ENCODE data around the gene TRIM63.
A peak's percentile ranks its signal among the peaks of the same experiment; 100 is the strongest.

TRIM63 gene

DNA sequence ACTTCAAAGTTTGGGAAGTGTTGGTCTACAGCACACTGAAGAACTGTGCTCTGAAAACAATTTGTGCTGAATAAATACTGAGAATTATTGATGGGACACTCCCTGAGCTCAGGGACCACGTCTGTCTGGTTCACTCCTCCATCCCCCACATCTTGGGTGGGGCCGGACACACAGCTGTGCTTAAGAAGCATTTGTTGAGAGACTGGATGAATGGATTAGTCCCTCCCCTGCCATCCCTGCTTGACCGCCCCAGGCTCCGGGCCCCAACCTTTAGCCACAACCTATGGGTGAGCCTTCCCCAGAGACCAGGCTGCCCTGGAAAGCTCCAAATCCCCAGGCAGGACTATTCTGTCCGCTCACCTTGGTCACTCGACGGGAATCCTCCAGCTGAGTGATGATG is 7.5 kb downstream of the TRIM63 start:
- Histone ChIP-seq H3K36me3 (ENCODE audit: control insufficient read depth in 1 of 2, insufficient read depth in 2 of 2, low read length in 2 of 2) (no peaks in the 10 kb centered on the region), H3K9me3 (ENCODE audit: control insufficient read depth in 1 of 2, low read length in 2 of 2) (no peaks in the 10 kb centered on the region), H3K27ac (ENCODE audit: low read depth, low read length) (no peak overlapping the region), H3K27me3 (ENCODE audit: control insufficient read depth in 1 of 2, insufficient read depth in 2 of 2, low read length in 2 of 2) (peaks cover 3 to 11% of the 10 kb centered on the region in 2 donors), H3K4me3 (ENCODE audit: low read depth in 1 of 2, low read length in 2 of 2) (no peak overlapping the region), H3K9ac (ENCODE audit: low read depth in 1 of 2, low read length in 2 of 2) (no peak overlapping the region), H3K4me1 (ENCODE audit: control insufficient read depth in 1 of 2, insufficient read depth in 2 of 2, low read length in 2 of 2) (no peaks in the 10 kb centered on the region)

DNA sequence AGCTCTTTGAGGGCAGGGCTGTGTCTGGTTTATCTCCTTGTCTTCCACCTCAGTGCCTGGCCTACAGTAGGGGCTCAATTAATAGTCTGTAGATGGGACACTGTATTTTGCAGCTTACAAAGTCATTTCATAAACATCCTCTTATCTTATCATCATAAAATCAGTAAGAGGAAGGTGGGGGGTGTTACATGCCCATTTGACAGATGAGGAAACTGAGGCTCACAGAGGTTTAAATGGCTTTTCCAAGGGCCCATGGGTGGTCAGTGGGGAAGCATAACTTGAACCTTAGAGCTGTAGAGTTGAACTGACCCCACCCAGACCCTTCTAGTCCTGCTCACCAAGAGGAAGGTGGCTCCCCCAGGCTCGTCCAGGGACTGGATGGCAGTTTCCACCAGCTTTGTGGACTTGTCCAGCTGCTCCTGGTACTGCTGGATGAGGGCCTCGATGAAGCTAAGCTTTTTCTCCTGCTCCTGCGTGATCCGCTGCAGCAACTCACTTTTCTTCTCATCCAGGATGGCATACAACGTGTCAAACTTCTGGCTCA is 9.3 kb downstream of the TRIM63 start:
- no peak overlapping the region for H3K4me3 ChIP-seq (ENCODE audit: low read depth in 1 of 2, low read length in 2 of 2)
- no peaks in the 10 kb centered on the region for H3K36me3 ChIP-seq (ENCODE audit: control insufficient read depth in 1 of 2, insufficient read depth in 2 of 2, low read length in 2 of 2)
- H3K27ac ChIP-seq (ENCODE audit: low read depth, low read length): no peak overlapping the region

DNA sequence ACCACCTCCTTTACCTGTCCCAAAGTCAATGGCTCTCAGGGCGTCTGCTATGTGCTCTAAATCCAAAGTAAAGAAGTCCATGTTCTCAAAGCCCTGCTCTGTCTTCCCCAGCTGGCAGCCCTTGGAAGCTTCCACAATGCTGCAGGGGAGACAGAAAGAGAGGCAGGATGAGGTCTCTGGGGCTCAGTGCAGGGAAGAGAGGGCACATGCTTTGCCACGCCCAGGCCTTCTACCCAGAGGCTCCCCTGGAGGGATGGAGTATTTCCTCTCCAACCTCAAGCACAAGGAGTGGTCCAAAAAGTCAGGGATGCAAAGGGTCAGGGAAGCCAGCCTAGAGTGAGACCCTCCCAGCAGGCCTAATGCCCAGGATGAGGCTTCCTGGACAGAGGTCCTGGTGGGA is 10.2 kb downstream of the TRIM63 start:
- Histone ChIP-seq H3K9me3 (ENCODE audit: control insufficient read depth in 1 of 2, low read length in 2 of 2) (no peaks in the 10 kb centered on the region), H3K27ac (ENCODE audit: low read depth, low read length) (no peak overlapping the region), H3K9ac (ENCODE audit: low read depth in 1 of 2, low read length in 2 of 2) (no peak overlapping the region), H3K27me3 (ENCODE audit: control insufficient read depth in 1 of 2, insufficient read depth in 2 of 2, low read length in 2 of 2) (peaks cover 8 to 9% of the 10 kb centered on the region in 2 donors), H3K36me3 (ENCODE audit: control insufficient read depth in 1 of 2, insufficient read depth in 2 of 2, low read length in 2 of 2) (no peaks in the 10 kb centered on the region), H3K4me3 (ENCODE audit: low read depth in 1 of 2, low read length in 2 of 2) (no peak overlapping the region), H3K4me1 (ENCODE audit: control insufficient read depth in 1 of 2, insufficient read depth in 2 of 2, low read length in 2 of 2) (peaks cover 0 to 5% of the 10 kb centered on the region in 2 donors)

More for the DNA sequence above, 9.3 kb downstream of the TRIM63 start:
- Histone ChIP-seq H3K27me3 (ENCODE audit: control insufficient read depth in 1 of 2, insufficient read depth in 2 of 2, low read length in 2 of 2) (peaks cover 9 to 10% of the 10 kb centered on the region in 2 donors), H3K9me3 (ENCODE audit: control insufficient read depth in 1 of 2, low read length in 2 of 2) (no peaks in the 10 kb centered on the region), H3K4me1 (ENCODE audit: control insufficient read depth in 1 of 2, insufficient read depth in 2 of 2, low read length in 2 of 2) (peaks cover 0 to 5% of the 10 kb centered on the region in 2 donors), H3K9ac (ENCODE audit: low read depth in 1 of 2, low read length in 2 of 2) (no peak overlapping the region)

DNA sequence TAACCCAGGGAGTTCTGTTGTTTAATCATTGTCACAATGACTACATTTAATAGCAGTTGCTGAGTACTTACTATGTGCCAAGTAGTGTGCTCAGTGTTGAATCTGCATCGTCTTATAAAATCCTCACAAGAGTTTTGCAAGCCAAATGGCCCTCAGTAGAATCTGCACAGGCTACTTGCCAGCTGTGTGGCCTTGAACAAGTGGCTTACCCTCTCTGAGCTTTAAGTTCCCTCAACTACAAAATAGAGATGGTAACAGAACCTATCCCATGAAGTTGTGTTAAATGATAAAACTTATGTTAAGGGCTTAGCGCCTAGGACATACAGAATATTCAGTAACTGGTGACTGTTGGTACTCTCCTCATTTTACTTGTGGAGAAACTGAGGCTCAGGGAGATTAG is 12.4 kb downstream of the TRIM63 start:
- Histone ChIP-seq H3K36me3 (ENCODE audit: control insufficient read depth in 1 of 2, insufficient read depth in 2 of 2, low read length in 2 of 2) (no peaks in the 10 kb centered on the region), H3K9ac (ENCODE audit: low read depth in 1 of 2, low read length in 2 of 2) (no peak overlapping the region), H3K4me3 (ENCODE audit: low read depth in 1 of 2, low read length in 2 of 2) (no peak overlapping the region), H3K27me3 (ENCODE audit: control insufficient read depth in 1 of 2, insufficient read depth in 2 of 2, low read length in 2 of 2) (peaks cover 8 to 9% of the 10 kb centered on the region in 2 donors), H3K9me3 (ENCODE audit: control insufficient read depth in 1 of 2, low read length in 2 of 2) (no peaks in the 10 kb centered on the region), H3K4me1 (ENCODE audit: control insufficient read depth in 1 of 2, insufficient read depth in 2 of 2, low read length in 2 of 2) (peaks cover 0 to 8% of the 10 kb centered on the region in 2 donors), H3K27ac (ENCODE audit: low read depth, low read length) (no peak overlapping the region)

DNA sequence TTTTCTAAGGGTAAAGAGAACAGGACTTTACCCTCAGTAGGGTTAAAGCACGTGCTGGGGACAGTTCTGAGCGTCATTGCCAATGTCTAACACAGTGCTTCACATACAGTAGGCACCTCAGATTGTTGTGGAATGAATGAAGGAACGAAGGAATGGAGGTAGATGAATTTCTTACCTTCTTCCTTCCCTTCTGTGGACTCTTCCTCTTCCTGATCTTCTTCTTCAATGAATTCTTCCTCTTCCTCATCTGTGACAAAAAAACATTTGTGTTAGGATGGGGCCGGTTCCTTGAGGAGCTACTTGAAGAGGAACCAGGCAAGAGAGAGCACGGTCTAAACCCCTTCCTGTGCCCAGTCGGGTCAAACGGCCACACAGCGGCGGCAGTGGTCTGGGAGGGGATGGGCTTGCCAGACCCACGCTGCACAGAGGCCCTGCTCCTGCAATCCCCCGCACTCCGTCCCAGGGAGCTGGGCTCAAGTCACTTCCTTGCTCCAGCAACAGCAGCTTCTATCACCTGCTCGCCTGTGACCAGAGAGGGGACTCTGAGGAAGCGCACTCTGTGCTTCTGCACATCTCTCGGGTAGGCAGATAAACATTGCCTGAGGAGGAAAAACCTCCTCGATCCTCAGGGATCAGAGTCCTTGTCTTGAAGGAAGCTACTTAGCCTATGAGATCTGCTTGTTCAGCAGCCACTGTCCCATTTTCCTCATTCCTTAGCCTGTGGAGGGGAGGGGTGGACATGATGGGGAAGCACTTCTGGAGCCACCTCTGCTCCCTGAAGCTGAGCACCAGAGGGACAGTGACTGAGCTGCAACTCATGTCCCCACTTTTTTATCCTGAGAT is 13.5 kb downstream of the TRIM63 start:
- no peaks in the 10 kb centered on the region for H3K36me3 ChIP-seq (ENCODE audit: control insufficient read depth in 1 of 2, insufficient read depth in 2 of 2, low read length in 2 of 2)
- no peak overlapping the region for H3K27ac ChIP-seq (ENCODE audit: low read depth, low read length)
- no peaks in the 10 kb centered on the region for H3K9me3 ChIP-seq (ENCODE audit: control insufficient read depth in 1 of 2, low read length in 2 of 2)
- H3K9ac ChIP-seq (ENCODE audit: low read depth in 1 of 2, low read length in 2 of 2): no peak overlapping the region
- H3K4me1 ChIP-seq (ENCODE audit: control insufficient read depth in 1 of 2, insufficient read depth in 2 of 2, low read length in 2 of 2): peaks cover 4 to 14% of the 10 kb centered on the region in 2 donors
- H3K4me3 ChIP-seq (ENCODE audit: low read depth in 1 of 2, low read length in 2 of 2): no peak overlapping the region
- peaks cover 8 to 9% of the 10 kb centered on the region in 2 donors for H3K27me3 ChIP-seq (ENCODE audit: control insufficient read depth in 1 of 2, insufficient read depth in 2 of 2, low read length in 2 of 2)

DNA sequence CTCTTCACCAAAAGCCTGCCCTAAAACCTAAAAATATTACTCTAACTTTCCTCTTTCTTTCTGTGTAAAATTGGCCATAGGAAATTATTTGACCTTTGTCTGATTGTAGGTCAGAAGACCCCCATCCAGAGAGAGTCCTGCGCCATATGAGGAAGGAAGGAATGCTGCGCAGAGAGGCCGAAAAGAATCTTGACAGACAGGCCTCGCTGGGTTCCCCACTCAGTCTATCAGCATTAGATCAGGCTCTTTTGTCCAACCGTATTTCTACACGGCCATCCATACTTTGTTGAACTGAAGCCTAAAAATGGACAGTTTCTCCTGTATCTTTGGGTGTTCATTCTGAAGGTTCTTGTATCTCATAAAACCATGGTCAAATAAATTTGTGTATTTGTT is 17.2 kb downstream of the TRIM63 start:
- peaks cover 10 to 17% of the 10 kb centered on the region in 2 donors for H3K27me3 ChIP-seq (ENCODE audit: control insufficient read depth in 1 of 2, insufficient read depth in 2 of 2, low read length in 2 of 2)

DNA sequence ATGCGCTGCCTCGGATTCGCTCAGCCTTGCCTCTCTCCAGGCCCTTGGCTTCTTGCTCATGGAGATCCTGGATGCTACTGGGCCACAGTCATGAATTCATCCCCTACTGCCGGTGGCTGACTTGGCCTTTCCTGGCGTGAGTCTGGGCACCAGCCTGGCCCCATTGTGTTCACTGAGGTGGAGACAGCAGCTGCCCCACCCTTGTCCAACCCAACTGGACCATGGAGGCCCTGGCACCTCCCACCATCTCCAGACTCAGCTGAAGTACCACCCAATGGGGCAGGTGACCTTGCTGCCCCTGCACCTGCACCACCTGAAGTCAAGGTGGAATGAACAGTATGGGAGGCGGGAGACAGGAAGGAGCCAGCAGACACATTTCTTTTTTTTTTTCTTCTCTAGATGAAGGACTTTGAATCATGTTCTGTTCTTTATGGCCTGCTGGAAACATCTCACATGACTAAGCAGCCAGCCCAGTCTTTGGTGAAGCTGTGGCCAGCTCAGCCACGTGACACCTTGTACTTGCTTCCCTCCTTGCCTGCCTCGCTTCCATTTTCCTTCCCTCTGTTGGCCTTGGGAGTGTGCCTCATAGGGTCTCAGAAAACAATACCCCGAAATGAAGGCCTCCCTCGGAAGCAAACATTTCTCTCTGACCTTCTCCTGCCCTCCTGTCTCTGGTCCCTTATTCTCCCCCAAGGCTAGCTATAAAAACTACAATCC is 17.7 kb downstream of the TRIM63 start:
- Histone ChIP-seq H3K36me3 (ENCODE audit: control insufficient read depth in 1 of 2, insufficient read depth in 2 of 2, low read length in 2 of 2) (no peaks in the 10 kb centered on the region), H3K9ac (ENCODE audit: low read depth in 1 of 2, low read length in 2 of 2) (no peak overlapping the region), H3K4me1 (ENCODE audit: control insufficient read depth in 1 of 2, insufficient read depth in 2 of 2, low read length in 2 of 2) (peaks cover 8 to 14% of the 10 kb centered on the region in 2 donors), H3K27me3 (ENCODE audit: control insufficient read depth in 1 of 2, insufficient read depth in 2 of 2, low read length in 2 of 2) (peaks cover 10 to 19% of the 10 kb centered on the region in 2 donors), H3K4me3 (ENCODE audit: low read depth in 1 of 2, low read length in 2 of 2) (no peak overlapping the region), H3K9me3 (ENCODE audit: control insufficient read depth in 1 of 2, low read length in 2 of 2) (no peaks in the 10 kb centered on the region), H3K27ac (ENCODE audit: low read depth, low read length) (no peak overlapping the region)

More for the DNA sequence above, 17.2 kb downstream of the TRIM63 start:
- no peaks in the 10 kb centered on the region for H3K36me3 ChIP-seq (ENCODE audit: control insufficient read depth in 1 of 2, insufficient read depth in 2 of 2, low read length in 2 of 2)
- H3K9ac ChIP-seq (ENCODE audit: low read depth in 1 of 2, low read length in 2 of 2): no peak overlapping the region
- H3K9me3 ChIP-seq (ENCODE audit: control insufficient read depth in 1 of 2, low read length in 2 of 2): no peaks in the 10 kb centered on the region
- no peak overlapping the region for H3K27ac ChIP-seq (ENCODE audit: low read depth, low read length)
- H3K4me3 ChIP-seq (ENCODE audit: low read depth in 1 of 2, low read length in 2 of 2): no peak overlapping the region
- H3K4me1 ChIP-seq (ENCODE audit: control insufficient read depth in 1 of 2, insufficient read depth in 2 of 2, low read length in 2 of 2): peaks cover 8 to 14% of the 10 kb centered on the region in 2 donors

DNA sequence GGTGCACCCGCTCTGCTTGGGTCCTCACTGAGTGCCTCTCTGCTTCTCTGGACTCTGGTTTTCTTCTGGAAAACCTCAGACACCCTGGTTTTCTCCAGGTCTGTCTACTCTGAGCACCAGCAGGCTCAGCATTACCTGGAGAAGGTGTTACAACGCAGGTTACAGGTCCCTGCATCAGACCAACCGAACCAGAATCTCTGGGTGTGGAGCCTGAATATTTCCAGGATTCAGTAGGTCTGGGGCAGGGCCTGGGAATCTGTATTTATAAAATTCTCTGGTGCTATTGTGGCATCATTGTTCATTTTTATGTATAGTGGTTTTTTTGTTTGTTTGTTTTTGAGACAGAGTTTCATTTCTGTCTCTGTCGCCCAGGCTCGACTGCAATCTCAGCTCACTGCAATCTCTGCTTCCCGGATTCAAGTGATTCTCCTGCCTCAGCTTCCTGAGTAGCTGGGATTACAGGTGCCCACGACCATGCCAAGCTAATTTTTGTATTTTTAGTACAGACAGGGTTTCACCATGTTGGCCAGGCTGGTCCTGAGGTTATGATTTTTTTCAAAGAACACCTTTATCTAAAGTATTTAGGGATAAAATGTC is 20.1 kb downstream of the TRIM63 start:
- Histone ChIP-seq H3K27ac (ENCODE audit: low read depth, low read length) (no peak overlapping the region), H3K9ac (ENCODE audit: low read depth in 1 of 2, low read length in 2 of 2) (no peak overlapping the region), H3K36me3 (ENCODE audit: control insufficient read depth in 1 of 2, insufficient read depth in 2 of 2, low read length in 2 of 2) (no peaks in the 10 kb centered on the region), H3K9me3 (ENCODE audit: control insufficient read depth in 1 of 2, low read length in 2 of 2) (no peaks in the 10 kb centered on the region), H3K27me3 (ENCODE audit: control insufficient read depth in 1 of 2, insufficient read depth in 2 of 2, low read length in 2 of 2) (peaks cover 4 to 27% of the 10 kb centered on the region in 2 donors), H3K4me1 (ENCODE audit: control insufficient read depth in 1 of 2, insufficient read depth in 2 of 2, low read length in 2 of 2) (peaks cover 8 to 9% of the 10 kb centered on the region in 2 donors), H3K4me3 (ENCODE audit: low read depth in 1 of 2, low read length in 2 of 2) (no peak overlapping the region)

DNA sequence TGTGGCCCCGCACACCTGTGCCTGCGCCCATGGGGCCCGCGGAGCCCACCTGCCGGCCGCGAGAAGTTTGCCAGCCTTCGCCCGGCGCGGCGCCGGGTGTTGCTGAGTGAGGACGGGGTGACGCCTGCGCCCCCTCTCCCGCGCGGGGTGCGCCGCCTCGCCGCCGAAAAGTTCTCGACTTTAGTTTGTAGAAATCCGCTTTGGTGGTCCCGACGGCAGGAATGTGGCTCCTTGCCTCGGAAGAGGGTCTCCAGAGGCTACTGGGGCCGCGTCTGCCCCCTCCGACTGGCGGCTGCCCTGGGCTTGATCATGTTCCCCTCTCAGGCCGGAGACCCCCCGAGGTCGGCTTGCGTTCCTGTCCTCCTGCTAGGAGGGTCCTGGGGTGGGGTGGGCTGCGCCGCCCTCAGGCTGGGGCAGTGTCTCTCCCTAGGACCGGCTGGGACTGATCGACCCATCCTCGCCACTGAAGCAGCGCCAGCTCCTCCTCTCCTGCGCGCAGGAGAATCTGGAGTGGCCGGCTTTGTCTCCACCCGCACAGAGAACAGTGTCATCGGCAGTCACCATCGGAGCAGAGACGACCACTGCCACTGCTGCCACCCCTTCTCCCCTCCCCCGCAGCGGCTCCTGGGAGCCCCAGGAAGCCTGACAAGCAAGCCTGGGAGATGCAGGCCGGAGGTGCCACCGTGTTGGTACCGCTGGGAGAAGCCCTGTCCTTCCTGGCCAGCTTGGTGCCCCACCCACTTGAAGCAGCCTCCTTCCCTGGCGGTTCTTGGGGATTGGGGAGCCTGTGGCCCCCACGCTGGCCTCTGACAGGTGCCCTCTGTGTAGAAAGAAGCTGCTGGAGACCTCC is 21.0 kb downstream of the TRIM63 start:
- Histone ChIP-seq H3K4me1 (ENCODE audit: control insufficient read depth in 1 of 2, insufficient read depth in 2 of 2, low read length in 2 of 2) (peaks cover 8 to 9% of the 10 kb centered on the region in 2 donors), H3K9ac (ENCODE audit: low read depth in 1 of 2, low read length in 2 of 2) (peak overlapping the region in 1 of 2 donors; percentile 14), H3K27ac (ENCODE audit: low read depth, low read length) (no peak overlapping the region), H3K27me3 (ENCODE audit: control insufficient read depth in 1 of 2, insufficient read depth in 2 of 2, low read length in 2 of 2) (peaks cover 4 to 27% of the 10 kb centered on the region in 2 donors), H3K9me3 (ENCODE audit: control insufficient read depth in 1 of 2, low read length in 2 of 2) (no peaks in the 10 kb centered on the region), H3K36me3 (ENCODE audit: control insufficient read depth in 1 of 2, insufficient read depth in 2 of 2, low read length in 2 of 2) (no peaks in the 10 kb centered on the region), H3K4me3 (ENCODE audit: low read depth in 1 of 2, low read length in 2 of 2) (peak overlapping the region in 1 of 2 donors; percentile 36)

All from duodenal mucosa (tissue), 2 donors.